ENCODE measurements around the gene CALM3.
"Not testable (repeated sequence)": the region's sequence is repeated elsewhere in the genome, so short reads cannot be mapped to it uniquely, and the experiment has no call there.

Gene CALM3

GRCh38 chr19:46616631-46617322 is 15.6 kb downstream of the CALM3 start:
- DNase-seq = peak in 3 of 6 experiments; percentile 40 to 57 (median 43)

GRCh38 chr19:46617601-46618000 is 16.5 kb downstream of the CALM3 start:
- DNase-seq = peak in 4 of 6 experiments; percentile 25 to 52 (median 36)

- DNase-seq = peak in 4 of 6 experiments; percentile 13 to 28 (median 15)
These were observed 17.6 kb downstream of the CALM3 start for GRCh38 chr19:46618670-46619231.

- no peak for DNase-seq
These were observed 19.1 kb downstream of the CALM3 start for GRCh38 chr19:46620267-46620666.

- DNase-seq = no peak
These were observed 19.6 kb downstream of the CALM3 start for GRCh38 chr19:46620716-46621115.

- peak in 1 of 6 experiments; percentile 37 for DNase-seq
These were observed 20.3 kb downstream of the CALM3 start for GRCh38 chr19:46621191-46622117.

- DNase-seq = peak in 1 of 6 experiments; percentile 37
These were observed 21.0 kb downstream of the CALM3 start for GRCh38 chr19:46622118-46622446.

GRCh38 chr19:46623915-46624502 is 22.9 kb downstream of the CALM3 start:
- no peak for DNase-seq

GRCh38 chr19:46624958-46625661 is 24.0 kb downstream of the CALM3 start, which contains the start of gene PTGIR:
PTGIR (minus strand) TSS chr19:46625089; CDS start chr19:46624225, 864 bp downstream.
- peak in 1 of 6 experiments; percentile 15 for DNase-seq

GRCh38 chr19:46625731-46626130 is 24.6 kb downstream of the CALM3 start:
- DNase-seq = no peak

GRCh38 chr19:46626446-46626845 is 25.3 kb downstream of the CALM3 start:
- no peak for DNase-seq

GRCh38 chr19:46628970-46629369 is 27.8 kb downstream of the CALM3 start:
- not testable (repeated sequence) for DNase-seq

- no peak for DNase-seq
These were observed 28.5 kb downstream of the CALM3 start for GRCh38 chr19:46629546-46630025.

- no peak for DNase-seq
These were observed 29.6 kb downstream of the CALM3 start for GRCh38 chr19:46630586-46631205.

- DNase-seq = no peak
These were observed 30.4 kb downstream of the CALM3 start for GRCh38 chr19:46631481-46631880.

- DNase-seq = no peak
These were observed 32.0 kb downstream of the CALM3 start for GRCh38 chr19:46633130-46633529.

- peak; percentile 97 to 99 (median 98) for DNase-seq
These were observed 33.0 kb downstream of the CALM3 start for GRCh38 chr19:46634045-46634655.

- DNase-seq = peak in 2 of 6 experiments; percentile 34 to 61
These were observed 33.6 kb downstream of the CALM3 start for GRCh38 chr19:46634656-46635218.

GRCh38 chr19:46635920-46636761 is 35.0 kb downstream of the CALM3 start, which contains the start of gene GNG8:
GNG8 (minus strand) TSS chr19:46636202; CDS start chr19:46634682, 1,520 bp downstream.
- peak in 4 of 6 experiments; percentile 27 to 56 (median 43) for DNase-seq

- peak in 1 of 6 experiments; percentile 31 for DNase-seq
These were observed 36.1 kb downstream of the CALM3 start for GRCh38 chr19:46637224-46637623.
